ENCODE measurements around the gene EPS8L2. TPM values are rescaled to one million over a fixed set of nuclear protein-coding genes. Genes with fewer than 3 reads are reported as not detected.

Gene EPS8L2
- total RNA-seq, 4 donors from 2014 or later: 107 to 193 (median 140) TPM

DNA sequence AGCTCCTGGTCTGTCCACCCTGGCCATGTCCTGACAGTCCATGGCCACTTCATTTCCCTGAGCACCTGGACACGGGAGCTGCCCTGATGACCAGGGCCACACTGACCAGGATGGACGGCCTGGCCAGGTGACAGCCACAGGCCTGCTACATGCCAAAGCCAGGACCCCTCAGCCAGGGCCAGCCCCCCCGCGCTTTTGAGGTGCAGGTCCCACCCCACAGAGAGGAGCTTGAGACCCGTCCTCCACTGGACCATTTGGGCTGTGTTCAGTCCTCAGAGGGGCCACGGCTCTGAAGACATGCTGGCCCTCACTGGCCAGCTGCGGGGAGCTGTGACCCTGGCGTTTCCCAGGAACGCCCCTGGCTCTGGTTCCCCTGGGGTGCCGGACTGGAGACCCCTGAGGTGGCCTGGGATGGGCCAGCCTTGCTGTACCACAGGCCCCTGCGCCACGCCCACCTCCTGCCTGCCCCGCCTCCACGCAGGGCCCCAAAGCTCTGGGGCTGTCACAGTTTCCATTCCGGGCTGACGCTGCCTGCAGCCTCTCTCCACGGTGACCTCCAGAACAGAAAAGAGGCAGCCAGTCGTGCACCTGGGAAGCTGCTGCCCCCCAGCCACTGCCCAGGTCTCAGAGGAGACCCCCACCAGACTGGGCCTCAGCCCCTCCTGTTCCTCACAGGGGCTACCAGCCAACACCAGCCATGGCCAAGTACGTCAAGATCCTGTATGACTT, 18.2 kb downstream of the EPS8L2 start:
- Histone ChIP-seq H3K36me3 (peaks cover 22% of the 10 kb centered on the region), H3K27ac (no peak overlapping the region), H3K4me3 (no peak overlapping the region), H3K27me3 (peaks cover 13% of the 10 kb centered on the region), H3K9me3 (no peaks in the 10 kb centered on the region), H3K4me1 (peaks cover 61% of the 10 kb centered on the region)
- WGBS: 86% methylated on average over 4 of the region's 19 CpGs
- peak in 1 of 2 donors; percentile 69 for DNase-seq (ENCODE audit: low spot score in 2 of 2)
- TF ChIP-seq, protein P1, sequence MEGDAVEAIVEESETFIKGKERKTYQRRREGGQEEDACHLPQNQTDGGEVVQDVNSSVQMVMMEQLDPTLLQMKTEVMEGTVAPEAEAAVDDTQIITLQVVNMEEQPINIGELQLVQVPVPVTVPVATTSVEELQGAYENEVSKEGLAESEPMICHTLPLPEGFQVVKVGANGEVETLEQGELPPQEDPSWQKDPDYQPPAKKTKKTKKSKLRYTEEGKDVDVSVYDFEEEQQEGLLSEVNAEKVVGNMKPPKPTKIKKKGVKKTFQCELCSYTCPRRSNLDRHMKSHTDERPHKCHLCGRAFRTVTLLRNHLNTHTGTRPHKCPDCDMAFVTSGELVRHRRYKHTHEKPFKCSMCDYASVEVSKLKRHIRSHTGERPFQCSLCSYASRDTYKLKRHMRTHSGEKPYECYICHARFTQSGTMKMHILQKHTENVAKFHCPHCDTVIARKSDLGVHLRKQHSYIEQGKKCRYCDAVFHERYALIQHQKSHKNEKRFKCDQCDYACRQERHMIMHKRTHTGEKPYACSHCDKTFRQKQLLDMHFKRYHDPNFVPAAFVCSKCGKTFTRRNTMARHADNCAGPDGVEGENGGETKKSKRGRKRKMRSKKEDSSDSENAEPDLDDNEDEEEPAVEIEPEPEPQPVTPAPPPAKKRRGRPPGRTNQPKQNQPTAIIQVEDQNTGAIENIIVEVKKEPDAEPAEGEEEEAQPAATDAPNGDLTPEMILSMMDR (IDR thresholded peaks at IDR 0.05): no peak
- TF ChIP-seq POLR2A (IDR thresholded peaks at IDR 0.05): no peak
- TF ChIP-seq POLR2AphosphoS5 (IDR thresholded peaks at IDR 0.05): no peak
- TF ChIP-seq EP300 (IDR thresholded peaks at IDR 0.05): no peak

DNA sequence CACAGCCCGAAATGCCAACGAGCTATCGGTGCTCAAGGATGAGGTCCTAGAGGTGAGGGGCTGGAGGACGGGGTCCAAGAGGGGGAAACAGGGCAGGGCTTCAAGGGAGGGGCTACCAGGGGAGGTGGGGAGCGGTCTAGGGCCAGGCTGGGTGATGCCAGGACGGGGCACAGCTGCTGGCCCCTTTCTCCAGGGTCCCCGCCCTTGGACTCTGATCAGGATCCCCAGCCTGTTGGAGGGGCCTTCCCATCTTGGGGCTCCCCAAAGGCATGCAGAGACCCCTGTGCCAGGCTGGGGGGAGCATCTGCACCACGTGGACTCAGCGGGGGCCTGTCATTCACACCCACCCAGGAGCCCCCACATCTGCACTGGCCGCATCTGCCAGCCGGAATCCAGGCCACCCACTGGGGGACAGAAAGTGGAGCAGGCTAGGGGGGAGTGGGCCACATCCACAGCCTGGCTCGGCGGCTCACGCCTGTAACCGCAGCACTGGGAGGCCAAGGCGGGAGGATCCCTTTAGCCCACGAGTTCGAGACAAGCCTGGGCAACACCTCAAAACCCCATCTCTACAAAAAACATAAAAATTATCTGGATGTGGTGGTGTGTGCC, 18.9 kb downstream of the EPS8L2 start:
- H3K27ac ChIP-seq: no peak overlapping the region
- H3K4me1 ChIP-seq: peaks cover 67% of the 10 kb centered on the region
- peaks cover 13% of the 10 kb centered on the region for H3K27me3 ChIP-seq
- no peak for TF ChIP-seq POLR2A (IDR thresholded peaks at IDR 0.05)
- TF ChIP-seq EP300 (IDR thresholded peaks at IDR 0.05): no peak
- TF ChIP-seq, protein P1 (IDR thresholded peaks at IDR 0.05): no peak
- no peak for TF ChIP-seq POLR2AphosphoS5 (IDR thresholded peaks at IDR 0.05)
- WGBS: 83% methylated on average over 7 of the region's 18 CpGs
- no peak overlapping the region for H3K4me3 ChIP-seq
- H3K36me3 ChIP-seq: peaks cover 22% of the 10 kb centered on the region
- H3K9me3 ChIP-seq: no peaks in the 10 kb centered on the region
- no peak for DNase-seq (ENCODE audit: low spot score in 2 of 2)

DNA sequence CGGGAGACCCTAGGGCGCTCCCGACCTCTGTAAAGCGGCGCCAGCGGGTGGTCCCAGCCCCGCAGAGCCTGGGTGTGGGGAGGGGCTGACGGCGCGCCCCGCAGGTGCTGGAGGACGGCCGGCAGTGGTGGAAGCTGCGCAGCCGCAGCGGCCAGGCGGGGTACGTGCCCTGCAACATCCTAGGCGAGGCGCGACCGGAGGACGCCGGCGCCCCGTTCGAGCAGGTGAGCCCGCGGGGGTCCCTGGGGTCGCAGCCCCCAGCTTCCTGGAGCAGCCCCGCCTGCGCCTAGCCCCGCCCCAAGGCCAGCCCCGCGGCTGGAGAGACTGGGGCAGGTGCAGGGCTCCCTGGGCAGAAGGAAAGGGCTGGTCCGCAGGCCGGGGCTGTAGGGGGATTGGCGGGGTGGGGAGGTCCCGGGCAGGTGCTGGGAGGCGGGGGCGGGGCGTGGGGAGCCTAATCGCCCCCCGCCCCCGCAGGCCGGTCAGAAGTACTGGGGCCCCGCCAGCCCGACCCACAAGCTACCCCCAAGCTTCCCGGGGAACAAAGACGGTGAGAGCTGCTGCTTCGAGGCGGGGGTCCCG, 19.7 kb downstream of the EPS8L2 start:
- Histone ChIP-seq H3K36me3 (peaks cover 22% of the 10 kb centered on the region), H3K27me3 (peaks cover 11% of the 10 kb centered on the region), H3K27ac (peak overlapping the region; percentile 47), H3K9me3 (no peaks in the 10 kb centered on the region), H3K4me1 (peaks cover 63% of the 10 kb centered on the region), H3K4me3 (peak overlapping the region; percentile 22)
- no peak for DNase-seq (ENCODE audit: low spot score in 2 of 2)
- TF ChIP-seq, protein P1 (IDR thresholded peaks at IDR 0.05): no peak
- TF ChIP-seq EP300 (IDR thresholded peaks at IDR 0.05) (no peak), POLR2A (IDR thresholded peaks at IDR 0.05) (no peak), POLR2AphosphoS5 (IDR thresholded peaks at IDR 0.05) (no peak)
- WGBS: 27% methylated on average over 7 of the region's 53 CpGs

DNA sequence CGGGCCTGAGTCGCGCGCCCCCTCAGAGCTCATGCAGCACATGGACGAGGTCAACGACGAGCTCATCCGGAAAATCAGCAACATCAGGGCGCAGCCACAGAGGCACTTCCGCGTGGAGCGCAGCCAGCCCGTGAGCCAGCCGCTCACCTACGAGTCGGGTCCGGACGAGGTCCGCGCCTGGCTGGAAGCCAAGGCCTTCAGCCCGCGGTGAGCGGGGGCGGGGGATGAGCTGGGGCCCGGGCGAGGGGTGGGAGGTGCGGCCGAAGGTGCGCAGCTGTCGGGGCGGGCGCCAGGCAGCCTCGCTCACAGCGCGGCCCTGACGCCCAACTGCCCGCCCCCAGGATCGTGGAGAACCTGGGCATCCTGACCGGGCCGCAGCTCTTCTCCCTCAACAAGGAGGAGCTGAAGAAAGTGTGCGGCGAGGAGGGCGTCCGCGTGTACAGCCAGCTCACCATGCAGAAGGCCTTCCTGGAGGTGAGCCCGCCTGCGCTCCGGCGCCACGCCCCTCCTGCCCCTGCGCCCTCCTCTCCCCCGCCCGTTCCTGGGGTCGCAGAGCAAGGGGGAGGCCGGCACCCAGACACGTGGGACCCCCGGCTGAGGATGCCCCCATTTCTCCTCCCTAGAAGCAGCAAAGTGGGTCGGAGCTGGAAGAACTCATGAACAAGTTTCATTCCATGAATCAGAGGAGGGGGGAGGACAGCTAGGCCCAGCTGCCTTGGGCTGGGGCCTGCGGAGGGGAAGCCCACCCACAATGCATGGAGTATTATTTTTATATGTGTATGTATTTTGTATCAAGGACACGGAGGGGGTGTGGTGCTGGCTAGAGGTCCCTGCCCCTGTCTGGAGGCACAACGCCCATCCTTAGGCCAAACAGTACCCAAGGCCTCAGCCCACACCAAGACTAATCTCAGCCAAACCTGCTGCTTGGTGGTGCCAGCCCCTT, 20.5 kb downstream of the EPS8L2 start:
- peaks cover 5% of the 10 kb centered on the region for H3K27me3 ChIP-seq
- H3K4me1 ChIP-seq: peaks cover 55% of the 10 kb centered on the region
- DNase-seq (ENCODE audit: low spot score in 2 of 2): peak in 1 of 2 donors; percentile 76
- no peaks in the 10 kb centered on the region for H3K9me3 ChIP-seq
- WGBS: 51% methylated on average over 3 of the region's 61 CpGs
- no peak for TF ChIP-seq POLR2A (IDR thresholded peaks at IDR 0.05)
- TF ChIP-seq, protein P1 (IDR thresholded peaks at IDR 0.05): no peak
- no peak for TF ChIP-seq POLR2AphosphoS5 (IDR thresholded peaks at IDR 0.05)
- no peak for TF ChIP-seq EP300 (IDR thresholded peaks at IDR 0.05)
- H3K36me3 ChIP-seq: peaks cover 15% of the 10 kb centered on the region
- peak overlapping the region; percentile 22 for H3K4me3 ChIP-seq
- H3K27ac ChIP-seq: peak overlapping the region; percentile 48

Data from suprapubic skin (tissue), 4 donors.